Astrocyte of the spinal cord (primary cell): ENCODE data around the gene SLC39A3.

ENCODE experiments used
- DNase-seq: peaks from one replicate; pipeline ENCODE4 v3.0.0; 2011; ENCODE audit warnings: low read depth, low spot score
- H3K4me3 ChIP-seq: 2 replicates; pipeline ENCODE4 v1.5.1; 2011; ENCODE audit warnings: low read depth, mild to moderate bottlenecking, low read length, moderate library complexity
- CTCF ChIP-seq: IDR thresholded peaks from 2 replicates; pipeline ENCODE4 v1.5.1; 2012; ENCODE audit warnings: low read depth, mild to moderate bottlenecking, low read length, inconsistent platforms
- in situ Hi-C: cut with HindIII; loops from 2 replicates; pipeline ENCODE4 v1.10.0; 2017; ENCODE audit warnings: low sequenced_read_pairs

The SLC39A3 gene

GRCh38 chr19:2720777-2721569 lies 18.8 kb downstream of the SLC39A3 start, which contains the start of gene DIRAS1:
DIRAS1 (minus strand) TSS chr19:2721372; CDS start chr19:2717806, 3,566 bp downstream.
- DNase-seq = no peak
- no peak for TF ChIP-seq CTCF
- H3K4me3 ChIP-seq = peak within 1 kb of the TSS; percentile 17
- in situ Hi-C loops = no loop called here

GRCh38 chr19:2719920-2720776 lies 19.7 kb downstream of the SLC39A3 start:
- DNase-seq = no peak

GRCh38 chr19:2719232-2719735 lies 20.5 kb downstream of the SLC39A3 start:
- in situ Hi-C loops = no loop called here

More at GRCh38 chr19:2719920-2720776, 19.7 kb downstream of the SLC39A3 start:
- in situ Hi-C loops = no loop called here
- H3K4me3 ChIP-seq = peak overlapping the region; percentile 17
- TF ChIP-seq CTCF = peak; percentile 15

GRCh38 chr19:2717638-2718541 lies 21.9 kb downstream of the SLC39A3 start:
- no peak for TF ChIP-seq CTCF
- in situ Hi-C loops = no loop called here
- no peak for DNase-seq
- no peak overlapping the region for H3K4me3 ChIP-seq

More at GRCh38 chr19:2719232-2719735, 20.5 kb downstream of the SLC39A3 start:
- DNase-seq = no peak
- no peak overlapping the region for H3K4me3 ChIP-seq
- no peak for TF ChIP-seq CTCF

GRCh38 chr19:2716722-2717637 lies 22.8 kb downstream of the SLC39A3 start:
- in situ Hi-C loops = no loop called here

More at GRCh38 chr19:2716722-2717637, 22.8 kb downstream of the SLC39A3 start:
- TF ChIP-seq CTCF = no peak
- DNase-seq = no peak
- H3K4me3 ChIP-seq = no peak overlapping the region
